ENCODE measurements around the gene RPL7L1. TPM values are rescaled to one million over a fixed set of nuclear protein-coding genes. Genes with fewer than 3 reads are reported as not detected.

Gene RPL7L1
- total and polyA plus RNA-seq, 2 of the 13 experiments (the other 11 are each of a cell fraction or from before 2014, with no cell fraction given), result 51.6 to 179 TPM

DNA sequence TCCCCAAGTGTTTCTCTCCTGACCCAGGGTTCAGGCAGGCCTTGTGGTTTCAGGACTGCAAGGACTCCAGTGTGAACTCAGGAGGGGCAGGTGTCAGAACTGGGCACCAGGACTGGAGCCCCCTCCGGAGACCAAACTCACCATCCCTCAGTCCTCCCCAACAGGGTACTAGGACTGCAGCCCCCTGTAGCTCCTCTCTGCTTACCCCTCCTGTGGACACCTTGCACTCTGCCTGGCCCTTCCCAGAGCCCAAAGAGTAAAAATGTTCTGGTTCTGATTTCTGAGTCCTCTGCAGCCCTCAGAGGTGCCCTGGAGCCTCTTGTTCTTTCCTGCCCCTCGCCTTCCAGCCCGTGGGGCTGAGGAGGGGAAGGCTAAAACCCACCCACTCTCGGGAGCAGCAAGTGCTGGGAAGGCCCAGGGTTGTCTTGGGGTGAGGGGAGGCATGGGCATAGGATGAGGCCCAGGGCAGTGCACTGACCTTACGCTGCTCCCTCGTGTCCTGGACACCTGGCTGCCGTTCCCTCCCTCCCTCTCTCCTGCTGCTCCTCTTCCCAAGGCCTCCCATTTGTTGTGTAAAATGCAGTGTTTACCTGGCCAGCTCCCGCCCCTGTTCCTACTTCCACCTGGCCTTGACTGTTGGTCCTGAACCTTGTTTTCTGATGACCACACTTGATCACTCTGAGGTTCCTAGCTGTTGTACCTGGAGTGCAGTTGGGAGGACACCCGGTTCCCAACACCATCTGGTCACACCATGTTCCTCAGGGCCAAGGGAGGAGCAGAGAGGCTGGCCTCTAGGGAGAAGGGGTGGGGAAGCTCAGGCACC, 59.8 kb downstream of the RPL7L1 start (continued):
- no peak for TF ChIP-seq ZNF577 (CRISPR knock-in tag; IDR thresholded peaks at IDR 0.05; ENCODE audit: borderline replicate concordance, low read depth)
- TF ChIP-seq, protein P1, sequence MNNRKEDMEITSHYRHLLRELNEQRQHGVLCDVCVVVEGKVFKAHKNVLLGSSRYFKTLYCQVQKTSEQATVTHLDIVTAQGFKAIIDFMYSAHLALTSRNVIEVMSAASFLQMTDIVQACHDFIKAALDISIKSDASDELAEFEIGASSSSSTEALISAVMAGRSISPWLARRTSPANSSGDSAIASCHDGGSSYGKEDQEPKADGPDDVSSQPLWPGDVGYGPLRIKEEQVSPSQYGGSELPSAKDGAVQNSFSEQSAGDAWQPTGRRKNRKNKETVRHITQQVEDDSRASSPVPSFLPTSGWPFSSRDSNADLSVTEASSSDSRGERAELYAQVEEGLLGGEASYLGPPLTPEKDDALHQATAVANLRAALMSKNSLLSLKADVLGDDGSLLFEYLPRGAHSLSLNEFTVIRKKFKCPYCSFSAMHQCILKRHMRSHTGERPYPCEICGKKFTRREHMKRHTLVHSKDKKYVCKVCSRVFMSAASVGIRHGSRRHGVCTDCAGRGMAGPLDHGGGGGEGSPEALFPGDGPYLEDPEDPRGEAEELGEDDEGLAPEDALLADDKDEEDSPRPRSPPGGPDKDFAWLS (CRISPR knock-in tag; IDR thresholded peaks at IDR 0.05; ENCODE audit: borderline replicate concordance), result 0 out of 2 replicates have a peak, but pooled peaks have one; percentile 63
- no peak for TF ChIP-seq NBN (conservative IDR thresholded peaks at IDR 0.05)
- 0 out of 2 replicates have a peak, but pooled peaks have one; percentile 38 for TF ChIP-seq ZNF766 (CRISPR knock-in tag; IDR thresholded peaks at IDR 0.05; ENCODE audit: borderline replicate concordance)
- TF ChIP-seq XBP1 (CRISPR knock-in tag; IDR thresholded peaks at IDR 0.05), result no peak
- no peak; the same call in 1 of the 2 replicates for TF ChIP-seq PRMT3 (CRISPR knock-in tag; IDR thresholded peaks at IDR 0.05; ENCODE audit: borderline replicate concordance, low read depth)
- no peak for TF ChIP-seq ZNF180 (CRISPR knock-in tag; IDR thresholded peaks at IDR 0.05; ENCODE audit: borderline replicate concordance, low read depth)
- TF ChIP-seq, protein P2, sequence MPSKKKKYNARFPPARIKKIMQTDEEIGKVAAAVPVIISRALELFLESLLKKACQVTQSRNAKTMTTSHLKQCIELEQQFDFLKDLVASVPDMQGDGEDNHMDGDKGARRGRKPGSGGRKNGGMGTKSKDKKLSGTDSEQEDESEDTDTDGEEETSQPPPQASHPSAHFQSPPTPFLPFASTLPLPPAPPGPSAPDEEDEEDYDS (CRISPR knock-in tag; IDR thresholded peaks at IDR 0.05), result peak; percentile 83
- 0 out of 2 replicates have a peak, but pooled peaks have one; percentile 19 for TF ChIP-seq ZNF598 (CRISPR knock-in tag; IDR thresholded peaks at IDR 0.05; ENCODE audit: borderline replicate concordance)
- no peak for TF ChIP-seq SNRNP70 (IDR thresholded peaks at IDR 0.05; ENCODE audit: low read depth, low read length)
- no peak for TF ChIP-seq MAFK (conservative IDR thresholded peaks at IDR 0.05 in 1 of 2, IDR thresholded peaks at IDR 0.05 in 1 of 2; ENCODE audit: low read length in 2 of 2)
- TF ChIP-seq SNAPC2 (CRISPR knock-in tag; IDR thresholded peaks at IDR 0.05), result peak; percentile 86; the same call in 1 of the 2 replicates
- TF ChIP-seq ZSCAN20 (CRISPR knock-in tag; IDR thresholded peaks at IDR 0.05; ENCODE audit: borderline replicate concordance), result 0 out of 2 replicates have a peak, but pooled peaks have one; percentile 14
- TF ChIP-seq, protein P3, sequence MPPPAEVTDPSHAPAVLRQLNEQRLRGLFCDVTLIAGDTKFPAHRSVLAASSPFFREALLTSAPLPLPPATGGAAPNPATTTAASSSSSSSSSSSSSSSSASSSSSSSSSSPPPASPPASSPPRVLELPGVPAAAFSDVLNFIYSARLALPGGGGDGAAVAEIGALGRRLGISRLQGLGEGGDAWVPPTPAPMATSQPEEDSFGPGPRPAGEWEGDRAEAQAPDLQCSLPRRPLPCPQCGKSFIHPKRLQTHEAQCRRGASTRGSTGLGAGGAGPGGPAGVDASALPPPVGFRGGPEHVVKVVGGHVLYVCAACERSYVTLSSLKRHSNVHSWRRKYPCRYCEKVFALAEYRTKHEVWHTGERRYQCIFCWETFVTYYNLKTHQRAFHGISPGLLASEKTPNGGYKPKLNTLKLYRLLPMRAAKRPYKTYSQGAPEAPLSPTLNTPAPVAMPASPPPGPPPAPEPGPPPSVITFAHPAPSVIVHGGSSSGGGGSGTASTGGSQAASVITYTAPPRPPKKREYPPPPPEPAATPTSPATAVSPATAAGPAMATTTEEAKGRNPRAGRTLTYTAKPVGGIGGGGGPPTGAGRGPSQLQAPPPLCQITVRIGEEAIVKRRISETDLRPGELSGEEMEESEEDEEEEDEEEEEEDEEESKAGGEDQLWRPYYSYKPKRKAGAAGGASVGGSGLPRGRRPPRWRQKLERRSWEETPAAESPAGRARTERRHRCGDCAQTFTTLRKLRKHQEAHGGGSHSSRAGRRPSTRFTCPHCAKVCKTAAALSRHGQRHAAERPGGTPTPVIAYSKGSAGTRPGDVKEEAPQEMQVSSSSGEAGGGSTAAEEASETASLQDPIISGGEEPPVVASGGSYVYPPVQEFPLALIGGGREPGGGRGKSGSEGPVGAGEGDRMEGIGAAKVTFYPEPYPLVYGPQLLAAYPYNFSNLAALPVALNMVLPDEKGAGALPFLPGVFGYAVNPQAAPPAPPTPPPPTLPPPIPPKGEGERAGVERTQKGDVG (CRISPR knock-in tag; IDR thresholded peaks at IDR 0.05; ENCODE audit: borderline replicate concordance), result no peak; the same call in 1 of the 2 replicates
- no peak for TF ChIP-seq ZNF468 (CRISPR knock-in tag; IDR thresholded peaks at IDR 0.05)
- TF ChIP-seq FOXP1 (IDR thresholded peaks at IDR 0.05), result peak; percentile 94
- TF ChIP-seq FOXP1 (CRISPR knock-in tag; IDR thresholded peaks at IDR 0.05), result peak; percentile 97
- TF ChIP-seq PHF21A (CRISPR knock-in tag; IDR thresholded peaks at IDR 0.05), result peak; percentile 93
- TF ChIP-seq ZC3H13 (CRISPR knock-in tag; IDR thresholded peaks at IDR 0.05), result peak; percentile 86
- TF ChIP-seq CEBPG (CRISPR knock-in tag; IDR thresholded peaks at IDR 0.05), result peak; percentile 82
- no peak for TF ChIP-seq ZFP62 (CRISPR knock-in tag; IDR thresholded peaks at IDR 0.05)
- TF ChIP-seq, protein P4, sequence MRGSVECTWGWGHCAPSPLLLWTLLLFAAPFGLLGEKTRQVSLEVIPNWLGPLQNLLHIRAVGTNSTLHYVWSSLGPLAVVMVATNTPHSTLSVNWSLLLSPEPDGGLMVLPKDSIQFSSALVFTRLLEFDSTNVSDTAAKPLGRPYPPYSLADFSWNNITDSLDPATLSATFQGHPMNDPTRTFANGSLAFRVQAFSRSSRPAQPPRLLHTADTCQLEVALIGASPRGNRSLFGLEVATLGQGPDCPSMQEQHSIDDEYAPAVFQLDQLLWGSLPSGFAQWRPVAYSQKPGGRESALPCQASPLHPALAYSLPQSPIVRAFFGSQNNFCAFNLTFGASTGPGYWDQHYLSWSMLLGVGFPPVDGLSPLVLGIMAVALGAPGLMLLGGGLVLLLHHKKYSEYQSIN (CRISPR knock-in tag; IDR thresholded peaks at IDR 0.05; ENCODE audit: borderline replicate concordance), result no peak
- TF ChIP-seq, protein P5, sequence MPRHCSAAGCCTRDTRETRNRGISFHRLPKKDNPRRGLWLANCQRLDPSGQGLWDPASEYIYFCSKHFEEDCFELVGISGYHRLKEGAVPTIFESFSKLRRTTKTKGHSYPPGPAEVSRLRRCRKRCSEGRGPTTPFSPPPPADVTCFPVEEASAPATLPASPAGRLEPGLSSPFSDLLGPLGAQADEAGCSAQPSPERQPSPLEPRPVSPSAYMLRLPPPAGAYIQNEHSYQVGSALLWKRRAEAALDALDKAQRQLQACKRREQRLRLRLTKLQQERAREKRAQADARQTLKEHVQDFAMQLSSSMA (CRISPR knock-in tag; IDR thresholded peaks at IDR 0.05), result peak; percentile 89; the same call in 1 of the 2 replicates
